ENCODE measurements around the gene EIF3D. TPM values are rescaled to one million over a fixed set of nuclear protein-coding genes. Genes with fewer than 3 reads are reported as not detected.
"Not testable (repeated sequence)": the region's sequence is repeated elsewhere in the genome, so short reads cannot be mapped to it uniquely, and the experiment has no call there.

The EIF3D gene
- total RNA-seq, 8 experiments from 2014 or later, result 166 to 232 (median 195) TPM

GRCh38 chr22:36546932-36547331 lies 18.0 kb upstream of the EIF3D start:
- peaks cover 8 to 22% of the 10 kb centered on the region in 2 donors for H3K4me1 ChIP-seq (replicated peaks in 1 of 2)
- in situ Hi-C loops (cut with MboI; ENCODE audit: low pct_unique_long_range_greater_than_20kb in 2 of 9, low sequenced_read_pairs in 9 of 9, unreplicated experiment in 9 of 9), result loop anchor here in 3 of 9 experiments (10.0 to 25.0 kb wide), 4 partner anchors 215 to 440 kb away; partner anchors contain the start of gene NCF4 (in 1 of the 3)
- peak; percentile 18 to 92 (median 87) for ATAC-seq (replicated peaks in 6 of 8)
- no peak overlapping the region for H3K4me3 ChIP-seq
- no peak overlapping the region for H3K27ac ChIP-seq
- 0 to 50% (median 30%) methylated on average over 1 to 5 of the region's 6 CpGs; no CpG with 5 or more reads in 3 of the 10 experiments for WGBS, 10 experiments

GRCh38 chr22:36546092-36546804 lies 17.3 kb upstream of the EIF3D start:
- Histone ChIP-seq H3K27ac (no peak overlapping the region), H3K4me3 (no peak overlapping the region), H3K4me1 (replicated peaks in 1 of 2) (peaks cover 8 to 21% of the 10 kb centered on the region in 2 donors)
- in situ Hi-C loops (cut with MboI; ENCODE audit: low pct_unique_long_range_greater_than_20kb in 2 of 9, low sequenced_read_pairs in 9 of 9, unreplicated experiment in 9 of 9), result loop anchor here in 3 of 9 experiments (10.0 to 25.0 kb wide), 4 partner anchors 216 to 441 kb away; partner anchors contain the start of gene NCF4 (in 1 of the 3)
- ATAC-seq (replicated peaks in 6 of 8), result peak; percentile 3 to 87 (median 37)
- WGBS, 10 experiments, result 4 to 100% (median 20%) methylated on average over 1 to 20 of the region's 23 CpGs; no CpG with 5 or more reads in 1 of the 10 experiments

- ATAC-seq (replicated peaks in 6 of 8), result no peak
- H3K4me1 ChIP-seq (replicated peaks in 1 of 2), result peaks cover 0 to 11% of the 10 kb centered on the region in 2 donors
- no peak overlapping the region for H3K4me3 ChIP-seq
- no peak overlapping the region for H3K27ac ChIP-seq
- 60 to 100% (median 83%) methylated on average over 2 to 8 of the region's 11 CpGs; no CpG with 5 or more reads in 2 of the 10 experiments for WGBS, 10 experiments
- in situ Hi-C loops (cut with MboI; ENCODE audit: low pct_unique_long_range_greater_than_20kb in 2 of 9, low sequenced_read_pairs in 9 of 9, unreplicated experiment in 9 of 9), result loop anchor here in 3 of 9 experiments (10.0 to 25.0 kb wide), 4 partner anchors 218 to 443 kb away; partner anchors contain the start of gene NCF4 (in 1 of the 3)
These were observed 15.2 kb upstream of the EIF3D start for GRCh38 chr22:36544107-36544620.

- no peak overlapping the region for H3K4me3 ChIP-seq
- in situ Hi-C loops (cut with MboI; ENCODE audit: low pct_unique_long_range_greater_than_20kb in 2 of 9, low sequenced_read_pairs in 9 of 9, unreplicated experiment in 9 of 9), result loop anchor here in 3 of 9 experiments (10.0 to 25.0 kb wide), 4 partner anchors 220 to 445 kb away; partner anchors contain the start of gene NCF4 (in 1 of the 3)
- H3K27ac ChIP-seq, result no peak overlapping the region
- WGBS, 10 experiments, result 15 to 89% (median 81%) methylated on average over 1 to 9 of the region's 9 CpGs; no CpG with 5 or more reads in 1 of the 10 experiments
- H3K4me1 ChIP-seq (replicated peaks in 1 of 2), result peaks cover 0 to 9% of the 10 kb centered on the region in 2 donors
- ATAC-seq (replicated peaks in 6 of 8), result peak in 4 of 8 experiments; percentile 10 to 14 (median 12)
These were observed 13.0 kb upstream of the EIF3D start for GRCh38 chr22:36541831-36542411.

- H3K27ac ChIP-seq, result no peak overlapping the region
- no peak for ATAC-seq (replicated peaks in 6 of 8)
- WGBS, 10 experiments, result 54 to 100% (median 76%) methylated on average over 1 to 11 of the region's 12 CpGs
- peaks cover 0 to 4% of the 10 kb centered on the region in 2 donors for H3K4me1 ChIP-seq (replicated peaks in 1 of 2)
- in situ Hi-C loops (cut with MboI; ENCODE audit: low pct_unique_long_range_greater_than_20kb in 2 of 9, low sequenced_read_pairs in 9 of 9, unreplicated experiment in 9 of 9), result loop anchor here in 3 of 9 experiments (10.0 to 25.0 kb wide), 4 partner anchors 221 to 446 kb away; partner anchors contain the start of gene NCF4 (in 1 of the 3)
- H3K4me3 ChIP-seq, result no peak overlapping the region
These were observed 12.1 kb upstream of the EIF3D start for GRCh38 chr22:36540867-36541642.

- peak in 4 of 8 experiments; percentile 9 to 86 (median 59) for ATAC-seq (replicated peaks in 6 of 8)
- Histone ChIP-seq H3K4me3 (no peak overlapping the region), H3K4me1 (replicated peaks in 1 of 2) (peaks cover 0 to 4% of the 10 kb centered on the region in 2 donors), H3K27ac (no peak overlapping the region)
- in situ Hi-C loops (cut with MboI; ENCODE audit: low pct_unique_long_range_greater_than_20kb in 2 of 9, low sequenced_read_pairs in 9 of 9, unreplicated experiment in 9 of 9), result loop anchor here in 3 of 9 experiments (25.0 kb wide), 3 partner anchors 224 to 449 kb away; partner anchors contain the start of gene NCF4 (in 1 of the 3)
- WGBS, 10 experiments, result 26 to 80% (median 53%) methylated on average over 1 to 6 of the region's 7 CpGs; no CpG with 5 or more reads in 3 of the 10 experiments
These were observed 9.6 kb upstream of the EIF3D start for GRCh38 chr22:36538529-36538928.

- 28 to 73% (median 40%) methylated on average over 1 to 4 of the region's 7 CpGs; no CpG with 5 or more reads in 7 of the 10 experiments for WGBS, 10 experiments
- no peak overlapping the region for H3K4me3 ChIP-seq
- H3K4me1 ChIP-seq (replicated peaks in 1 of 2), result peaks cover 0 to 4% of the 10 kb centered on the region in 2 donors
- in situ Hi-C loops (cut with MboI; ENCODE audit: low pct_unique_long_range_greater_than_20kb in 2 of 9, low sequenced_read_pairs in 9 of 9, unreplicated experiment in 9 of 9), result loop anchor here in 3 of 9 experiments (25.0 kb wide), 3 partner anchors 226 to 451 kb away; partner anchors contain the start of gene NCF4 (in 1 of the 3)
- H3K27ac ChIP-seq, result no peak overlapping the region
- ATAC-seq (replicated peaks in 6 of 8), result peak in 5 of 8 experiments; percentile 7 to 27 (median 24)
These were observed 7.8 kb upstream of the EIF3D start for GRCh38 chr22:36536717-36537116.

GRCh38 chr22:36533320-36533719 lies 4.4 kb upstream of the EIF3D start:
- not testable (repeated sequence) for H3K4me1 ChIP-seq (replicated peaks in 1 of 2); H3K27ac ChIP-seq; H3K4me3 ChIP-seq; ATAC-seq (replicated peaks in 6 of 8)
- in situ Hi-C loops (cut with MboI; ENCODE audit: low pct_unique_long_range_greater_than_20kb in 2 of 9, low sequenced_read_pairs in 9 of 9, unreplicated experiment in 9 of 9), result loop anchor here in 3 of 9 experiments (25.0 kb wide), 3 partner anchors 229 to 454 kb away; partner anchors contain the start of gene NCF4 (in 1 of the 3)
- 46 to 100% (median 86%) methylated on average over 1 to 3 of the region's 4 CpGs; no CpG with 5 or more reads in 3 of the 10 experiments for WGBS, 10 experiments

GRCh38 chr22:36532466-36532865 lies 3.5 kb upstream of the EIF3D start:
- no peak for ATAC-seq (replicated peaks in 6 of 8)
- in situ Hi-C loops (cut with MboI; ENCODE audit: low pct_unique_long_range_greater_than_20kb in 2 of 9, low sequenced_read_pairs in 9 of 9, unreplicated experiment in 9 of 9), result loop anchor here in 3 of 9 experiments (25.0 kb wide), 3 partner anchors 230 to 455 kb away; partner anchors contain the start of gene NCF4 (in 1 of the 3)
- no peak overlapping the region for H3K4me3 ChIP-seq
- 50 to 100% (median 87%) methylated on average over 1 to 2 of the region's 2 CpGs; no CpG with 5 or more reads in 2 of the 10 experiments for WGBS, 10 experiments
- no peak overlapping the region for H3K27ac ChIP-seq
- peaks cover 9 to 10% of the 10 kb centered on the region in 2 donors for H3K4me1 ChIP-seq (replicated peaks in 1 of 2)

- peak overlapping the region; percentile 55 to 76 (median 59) for H3K4me3 ChIP-seq
- H3K4me1 ChIP-seq (replicated peaks in 1 of 2), result peaks cover 14 to 17% of the 10 kb centered on the region in 2 donors
- peak overlapping the region; percentile 69 to 88 for H3K27ac ChIP-seq
- in situ Hi-C loops (cut with MboI; ENCODE audit: low pct_unique_long_range_greater_than_20kb in 2 of 9, low sequenced_read_pairs in 9 of 9, unreplicated experiment in 9 of 9), result loop anchor here in 3 of 9 experiments (25.0 kb wide), 3 partner anchors 234 to 459 kb away; partner anchors contain the start of gene NCF4 (in 1 of the 3)
- 0 to 60% (median 1%) methylated on average over 1 to 8 of the region's 8 CpGs; no CpG with 5 or more reads in 1 of the 10 experiments for WGBS, 10 experiments
- peak in 2 of 8 experiments; percentile 6 to 19 for ATAC-seq (replicated peaks in 6 of 8)
These were observed 625 bp downstream of the EIF3D start for GRCh38 chr22:36528341-36528740.

- in situ Hi-C loops (cut with MboI; ENCODE audit: low pct_unique_long_range_greater_than_20kb in 2 of 9, low sequenced_read_pairs in 9 of 9, unreplicated experiment in 9 of 9), result no loop called here
- WGBS, 10 experiments, result 71 to 100% (median 98%) methylated on average over 1 to 6 of the region's 6 CpGs; no CpG with 5 or more reads in 2 of the 10 experiments
- peaks cover 7 to 10% of the 10 kb centered on the region in 2 donors for H3K4me1 ChIP-seq (replicated peaks in 1 of 2)
- H3K4me3 ChIP-seq, result no peak overlapping the region
- no peak overlapping the region for H3K27ac ChIP-seq
- peak in 2 of 8 experiments; percentile 14 to 41 for ATAC-seq (replicated peaks in 6 of 8)
These were observed 6.3 kb downstream of the EIF3D start for GRCh38 chr22:36522662-36523061.

Data from motor neuron (in vitro differentiated cells).